GM10847 (cell line): ENCODE measurements around the gene SPATA2L.

Experiments
- POLR2A ChIP-seq: IDR thresholded peaks from 2 replicates; pipeline ENCODE4 v1.6.1; 2011; ENCODE audit not compliant: insufficient read length; ENCODE audit errors: extremely low read depth

Gene SPATA2L, protein sequence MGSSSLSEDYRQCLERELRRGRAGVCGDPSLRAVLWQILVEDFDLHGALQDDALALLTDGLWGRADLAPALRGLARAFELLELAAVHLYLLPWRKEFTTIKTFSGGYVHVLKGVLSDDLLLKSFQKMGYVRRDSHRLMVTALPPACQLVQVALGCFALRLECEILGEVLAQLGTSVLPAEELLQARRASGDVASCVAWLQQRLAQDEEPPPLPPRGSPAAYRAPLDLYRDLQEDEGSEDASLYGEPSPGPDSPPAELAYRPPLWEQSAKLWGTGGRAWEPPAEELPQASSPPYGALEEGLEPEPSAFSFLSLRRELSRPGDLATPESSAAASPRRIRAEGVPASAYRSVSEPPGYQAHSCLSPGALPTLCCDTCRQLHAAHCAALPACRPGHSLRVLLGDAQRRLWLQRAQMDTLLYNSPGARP

DNA sequence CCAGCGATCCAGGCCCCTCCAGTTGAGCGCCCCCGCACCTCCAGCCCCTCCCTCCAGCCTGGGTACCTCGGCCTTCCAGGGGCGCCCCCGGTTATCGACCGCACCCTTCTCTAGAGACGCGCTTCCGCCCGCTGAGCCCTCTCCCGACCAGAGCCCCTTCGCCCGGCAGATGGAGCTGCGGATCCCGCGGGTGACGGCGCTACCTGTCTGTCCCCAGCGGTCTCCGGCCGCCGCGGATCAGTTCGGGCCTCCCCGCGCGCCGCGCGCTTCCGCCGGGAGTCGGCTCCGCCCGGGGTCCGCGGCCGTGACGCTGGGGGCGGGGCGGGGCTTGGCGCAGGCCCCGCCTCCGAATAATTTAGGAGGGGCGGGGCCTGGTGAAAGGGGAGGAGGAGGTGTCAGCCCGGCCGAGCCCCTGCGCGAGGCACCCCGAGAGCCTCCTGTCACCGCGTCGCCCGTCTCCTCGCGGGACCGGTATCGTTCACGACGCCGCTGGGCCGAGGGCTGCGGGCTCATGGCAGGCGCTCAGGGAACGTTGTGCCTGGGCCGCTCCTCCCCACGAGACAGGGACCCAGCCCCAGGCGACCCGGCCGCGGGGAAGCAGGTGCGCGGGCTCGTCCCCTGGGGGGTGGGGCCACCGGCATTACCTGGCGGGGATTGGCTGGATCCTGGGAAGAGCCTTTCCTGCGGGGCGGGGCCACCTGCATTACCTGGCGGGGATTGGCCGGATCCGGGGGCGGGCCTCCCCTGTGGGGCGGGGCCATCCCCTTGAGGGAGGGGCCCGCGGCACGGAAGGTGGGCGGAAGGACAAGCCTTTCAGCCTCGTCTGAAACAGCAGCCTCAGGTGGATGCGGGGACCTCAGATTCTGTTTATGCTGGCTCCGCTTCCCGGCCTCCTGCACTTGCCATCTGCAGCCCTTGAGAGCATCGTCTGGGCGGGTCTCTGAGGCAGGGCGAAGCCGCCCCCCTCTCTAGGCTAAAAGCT is at the start of gene SPATA2L:
Gene SPATA2L (minus strand): TSS at position 281 of the 982 bp plus-strand sequence. CDS start 473 bp downstream, outside the sequence.
- TF ChIP-seq POLR2A: peak; percentile 51

DNA sequence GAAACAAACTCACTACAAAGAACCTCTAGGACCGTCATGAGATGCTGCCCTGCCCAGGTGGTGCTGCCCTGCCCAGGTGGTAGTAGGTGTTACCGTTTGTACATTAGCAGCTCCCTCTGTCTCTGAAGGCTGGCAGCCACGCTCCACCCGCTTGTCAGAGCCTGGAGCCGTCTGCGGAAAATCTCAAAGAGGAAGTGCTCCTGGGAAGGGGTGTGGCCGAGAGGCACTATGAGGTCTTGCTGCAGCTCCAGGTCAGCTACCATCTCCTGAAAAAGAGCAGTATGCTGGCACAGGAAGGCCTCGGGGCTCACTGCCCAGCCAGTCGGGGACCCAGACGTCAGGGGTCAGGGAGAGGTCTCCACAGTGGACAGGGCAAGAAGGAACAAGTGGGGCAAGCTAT is 48.1 kb upstream of the SPATA2L start:
- TF ChIP-seq POLR2A: no peak

- TF ChIP-seq POLR2A: no peak
Measured at GRCh38 chr16:89748921-89749320, 47.4 kb upstream of the SPATA2L start.

- no peak for TF ChIP-seq POLR2A
Measured at GRCh38 chr16:89748076-89748475, 46.6 kb upstream of the SPATA2L start.

- TF ChIP-seq POLR2A: no peak
Measured at GRCh38 chr16:89746043-89746442, 44.5 kb upstream of the SPATA2L start.

DNA sequence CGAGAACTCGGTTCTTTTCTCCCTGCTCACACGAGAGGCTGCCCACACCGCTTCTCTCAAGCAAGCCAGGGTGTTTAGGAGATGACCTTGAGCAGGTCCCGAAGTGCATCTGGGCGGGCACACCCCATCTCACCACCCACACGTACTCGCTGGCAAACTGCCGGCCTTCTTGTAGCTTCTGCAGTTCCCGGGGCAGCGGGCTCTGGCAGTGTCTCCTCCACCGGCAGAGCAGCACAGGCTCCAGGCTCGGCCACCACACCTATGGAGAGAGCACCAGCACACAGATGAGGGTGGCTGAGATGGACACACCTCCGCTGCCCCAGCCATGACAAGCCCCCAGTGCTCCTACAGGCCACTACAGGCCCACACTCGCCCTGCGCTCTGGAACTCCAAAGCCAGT is 43.3 kb upstream of the SPATA2L start:
- TF ChIP-seq POLR2A: no peak

DNA sequence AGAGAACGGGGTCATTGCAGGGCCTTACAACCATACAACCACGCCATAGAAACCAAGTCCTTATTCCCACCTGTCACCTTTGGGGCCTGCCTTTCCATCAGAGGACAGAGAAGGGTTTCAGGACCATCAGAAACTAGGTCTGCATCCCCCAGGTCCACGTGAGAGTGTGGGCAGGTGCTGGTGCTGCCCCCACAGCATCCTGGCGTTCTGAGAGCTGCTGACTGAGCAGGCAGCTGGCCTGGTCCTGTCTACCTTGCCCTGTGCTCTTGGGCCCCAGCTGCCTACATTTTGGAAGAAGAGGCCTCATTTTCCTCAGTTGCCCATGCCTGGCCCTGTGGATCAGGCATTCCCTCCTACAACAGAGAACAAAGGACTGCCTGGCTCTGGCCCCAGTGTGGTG is 41.4 kb upstream of the SPATA2L start:
- no peak for TF ChIP-seq POLR2A

DNA sequence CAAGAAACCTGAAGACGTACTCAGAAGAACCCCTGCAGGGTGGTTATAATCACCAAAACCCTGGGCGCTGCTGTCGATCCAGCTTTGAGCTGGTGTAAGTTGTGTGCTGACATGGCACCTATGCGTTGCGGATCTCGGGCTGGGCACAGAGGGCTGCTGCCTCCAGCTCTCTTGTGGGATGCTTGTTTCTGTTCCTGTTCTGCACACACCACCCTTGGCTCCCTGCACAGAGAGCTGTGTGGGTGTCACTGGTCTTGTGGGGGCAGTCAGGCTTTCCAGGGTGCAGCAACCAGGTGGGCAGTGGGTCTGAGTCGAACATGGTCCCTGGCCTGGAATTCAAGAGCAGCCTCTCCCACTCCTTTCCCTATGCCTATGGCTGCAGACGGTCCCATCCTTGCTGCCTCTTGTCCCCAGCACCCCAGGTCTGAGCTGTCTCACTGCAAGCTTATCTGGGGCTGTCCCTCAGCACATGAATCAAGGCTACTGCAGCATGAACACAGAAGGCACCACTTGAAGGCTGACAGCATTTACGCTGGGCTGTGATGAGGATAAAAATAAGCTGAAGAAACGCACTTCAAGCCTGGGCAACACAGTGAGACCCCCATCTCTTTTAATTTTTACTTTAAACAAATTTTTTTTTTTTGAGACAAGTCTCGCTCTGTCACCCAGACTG is 40.0 kb upstream of the SPATA2L start:
- no peak for TF ChIP-seq POLR2A

- TF ChIP-seq POLR2A: no peak
Measured at GRCh38 chr16:89739383-89739782, 37.9 kb upstream of the SPATA2L start.

DNA sequence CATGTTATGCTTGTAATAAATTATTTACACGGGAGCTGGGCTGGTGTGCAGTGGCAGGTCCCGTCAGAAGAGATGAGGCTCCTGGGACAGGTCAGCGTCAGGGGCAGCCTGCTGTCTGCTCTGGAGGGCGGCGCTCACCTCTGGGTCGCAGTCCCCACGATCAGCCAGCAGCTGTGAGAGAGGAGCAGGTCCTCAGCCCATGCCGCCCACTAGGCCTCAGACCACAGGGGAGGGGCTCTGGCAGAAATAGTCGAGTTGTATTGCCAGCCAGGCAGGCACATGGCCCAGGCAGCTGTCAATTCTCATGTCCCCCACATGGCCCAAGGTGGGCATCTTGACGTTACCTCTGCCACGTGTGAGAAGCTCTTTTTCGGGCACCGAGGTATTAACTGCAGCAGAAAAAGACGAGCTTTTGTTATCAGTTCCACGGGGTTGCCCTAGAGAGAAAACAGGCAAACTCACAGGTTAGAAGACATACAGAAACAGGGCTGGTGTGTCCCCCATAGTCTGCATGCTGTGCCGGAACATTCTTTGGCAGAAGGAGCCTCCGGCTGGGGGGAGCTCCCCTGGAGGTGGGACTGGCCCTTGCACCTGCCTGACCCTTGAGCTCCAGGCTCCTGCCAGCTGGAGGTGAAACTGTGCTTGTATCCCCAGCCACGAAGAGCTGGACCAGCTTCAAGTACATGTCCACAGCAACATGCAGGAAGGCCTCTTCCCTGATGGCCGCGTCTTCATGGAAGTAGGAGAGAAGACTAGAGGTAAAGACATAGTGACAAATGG is 37.2 kb upstream of the SPATA2L start:
- no peak for TF ChIP-seq POLR2A

GRCh38 chr16:89738072-89738377 is 36.5 kb upstream of the SPATA2L start:
- TF ChIP-seq POLR2A: no peak

DNA sequence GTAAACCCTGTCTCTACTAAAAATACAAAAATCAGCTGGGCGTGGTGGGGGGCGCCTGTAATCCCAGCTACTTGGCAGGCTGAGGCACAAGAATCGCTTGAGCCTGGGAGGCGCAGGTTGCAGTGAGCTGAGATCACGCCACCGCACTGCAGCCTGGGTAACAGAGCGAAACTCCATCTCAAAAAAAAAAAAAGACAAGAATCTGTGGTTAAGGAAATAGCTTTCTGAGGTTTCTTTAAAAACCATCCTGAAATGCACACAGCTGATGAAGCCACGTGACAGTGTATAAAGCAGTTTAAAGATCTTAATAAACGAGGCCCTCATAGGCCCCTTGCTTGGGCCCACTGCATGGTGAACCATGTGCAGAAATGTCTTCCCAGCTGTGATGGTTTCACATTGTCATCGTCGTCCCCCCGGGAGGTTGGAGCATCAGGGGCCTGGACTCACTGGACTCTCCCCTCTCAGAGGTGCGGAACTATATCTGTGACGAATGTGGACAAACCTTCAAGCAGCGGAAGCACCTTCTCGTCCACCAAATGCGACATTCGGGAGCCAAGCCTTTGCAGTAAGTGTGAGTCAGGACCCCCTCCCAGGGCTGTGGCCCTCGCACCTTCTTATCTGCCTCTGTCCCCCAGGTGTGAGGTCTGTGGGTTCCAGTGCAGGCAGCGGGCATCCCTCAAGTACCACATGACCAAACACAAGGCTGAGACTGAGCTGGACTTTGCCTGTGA is 36.0 kb upstream of the SPATA2L start:
- TF ChIP-seq POLR2A: no peak

DNA sequence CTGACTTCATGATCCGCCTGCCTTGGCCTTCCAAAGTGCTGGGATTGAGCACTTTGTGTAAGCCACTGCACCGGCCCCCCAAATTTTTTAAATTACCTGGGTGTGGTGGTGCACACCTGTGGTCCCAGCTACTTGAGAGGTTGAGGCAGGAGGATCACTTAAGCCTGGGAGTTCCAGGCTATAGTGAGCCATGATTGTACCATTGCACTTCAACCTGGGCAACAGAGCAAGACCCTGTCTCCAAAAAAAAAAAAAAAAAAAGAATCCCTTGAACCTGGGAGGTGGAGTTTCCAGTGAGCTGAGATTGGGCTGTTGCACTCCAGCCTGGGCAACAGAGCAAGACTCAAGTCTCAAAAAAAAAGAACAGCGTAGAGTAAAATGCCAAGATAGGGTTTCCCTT is 35.0 kb upstream of the SPATA2L start:
- no peak for TF ChIP-seq POLR2A

DNA sequence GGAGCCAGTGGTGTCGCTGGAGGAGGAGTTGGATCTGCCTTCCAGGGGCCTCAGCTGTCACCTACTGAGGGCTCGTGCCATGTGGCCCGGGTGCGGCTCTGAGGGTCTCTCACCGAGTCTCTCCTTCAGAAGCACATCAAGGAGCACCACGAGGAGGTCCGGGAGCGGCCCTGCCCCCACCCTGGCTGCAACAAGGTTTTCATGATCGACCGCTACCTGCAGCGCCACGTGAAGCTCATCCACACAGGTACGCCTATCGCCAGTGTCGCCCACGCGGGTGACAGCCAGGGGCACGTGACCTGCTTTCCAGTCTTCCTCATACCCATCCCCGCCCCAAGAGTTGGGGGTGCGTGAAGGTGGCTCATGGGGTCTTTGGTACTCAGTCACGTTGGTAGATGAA is 32.3 kb upstream of the SPATA2L start:
- TF ChIP-seq POLR2A: no peak
